GM12878 (cell line): ENCODE measurements around the gene INHA. TPM values are rescaled to one million over a fixed set of nuclear protein-coding genes. Genes with fewer than 3 reads are reported as not detected.

Source experiments
- ATAC-seq: fragments of 200-7000 bp; cut with Tn5 transposase; 3 replicates; pipeline ENCODE4 v1.9.1; 2020; ENCODE audit warnings: mild to moderate bottlenecking, moderate library complexity
- BruUV-seq: library from RNA; stranded (reverse); fragments of 400-500 nt; replicated peaks from 2 replicates; lab custom pipeline; 2021; lab: Mats Ljungman, UMichigan
- CTCF ChIA-PET: fragments of 300-600 bp; sonication (Branson Sonifier 250); formaldehyde crosslinking; extraction: SDS; loops from one replicate; lab custom pipeline; 2021; ENCODE audit warnings: inconsistent platforms; lab: Yijun Ruan, JAX
- POLR2A ChIA-PET: fragments of 350-600 bp; formaldehyde crosslinking; extraction: SDS; loops from one replicate; lab custom pipeline; 2021; ENCODE audit warnings: inconsistent platforms; lab: Charles Lee
- RAD21 ChIA-PET: fragments of 300-600 bp; sonication (Branson Sonifier 250); formaldehyde crosslinking; loops from one replicate; lab custom pipeline; 2023; ENCODE audit warnings: antibody characterized with exemption; ENCODE audit not compliant: unreplicated experiment; lab: Charles Lee
- SMC1A ChIA-PET: fragments of 300-600 bp; sonication (Branson Sonifier 250); formaldehyde crosslinking; loops from one replicate; lab custom pipeline; 2023; ENCODE audit not compliant: unreplicated experiment, uncharacterized antibody; lab: Charles Lee
- DNase-seq: peaks from one replicate; pipeline ENCODE4 v3.0.0-alpha.2; 2011; ENCODE audit warnings: low read depth, low spot score
- FAIRE-seq: peaks from 3 replicates; lab custom pipeline; 2011; peaks lifted over from hg19 to GRCh38; lab: Jason Lieb, UNC
- H2AFZ ChIP-seq: 2 replicates; pipeline ENCODE4 v1.6.0; 2011; ENCODE audit warnings: low read depth, low read length, control low read depth; ENCODE audit not compliant: control insufficient read depth
- H3K27ac ChIP-seq: 2 replicates; pipeline ENCODE4 v1.5.1; 2011; ENCODE audit warnings: control low read depth; ENCODE audit not compliant: control insufficient read depth, insufficient read depth
- H3K27me3 ChIP-seq, 2 experiments: replicated peaks in 1 of 2; 2 replicates each; pipeline versions ENCODE4 v1.6.0 to v1.6.1; 2011; ENCODE audit warnings: low read length in 1 of 2; ENCODE audit not compliant: control insufficient read depth in 2 of 2, insufficient read depth in 2 of 2
- H3K36me3 ChIP-seq, 2 experiments: 2 replicates each; pipeline ENCODE4 v1.5.1; 2011; ENCODE audit warnings: low read length in 1 of 2; ENCODE audit not compliant: control insufficient read depth in 2 of 2, insufficient read depth in 2 of 2
- H3K4me1 ChIP-seq: 2 replicates; pipeline ENCODE4 v1.6.1; 2011; ENCODE audit warnings: mild to moderate bottlenecking, low read length, moderate library complexity, mixed read lengths; ENCODE audit not compliant: control insufficient read depth, insufficient read depth
- H3K4me2 ChIP-seq: 2 replicates; pipeline ENCODE4 v1.6.0; 2011; ENCODE audit warnings: control low read depth; ENCODE audit not compliant: control insufficient read depth, insufficient read depth
- H3K4me3 ChIP-seq: fragments of 200-600 bp; sonication (generic); 2 replicates; pipeline ENCODE4 v1.5.1; 2016
- H3K79me2 ChIP-seq: 2 replicates; pipeline ENCODE4 v1.6.0; 2011; ENCODE audit warnings: low read length; ENCODE audit not compliant: control insufficient read depth, insufficient read depth
- H3K9ac ChIP-seq: 2 replicates; pipeline ENCODE4 v1.8.0; 2011; ENCODE audit warnings: low read length, control low read depth, mixed read lengths; ENCODE audit not compliant: control insufficient read depth, insufficient read depth
- H3K9me3 ChIP-seq: replicated peaks from 3 replicates; pipeline ENCODE4 v1.5.1; 2011; ENCODE audit warnings: mild to moderate bottlenecking, low read length; ENCODE audit not compliant: control insufficient read depth, insufficient read depth
- H4K20me1 ChIP-seq: 2 replicates; pipeline ENCODE4 v1.6.0; 2011; ENCODE audit not compliant: control insufficient read depth, insufficient read depth
- ATF7 ChIP-seq: fragments of 450-650 bp; IDR thresholded peaks from 2 replicates; pipeline ENCODE4 v1.6.1; 2016; ENCODE audit warnings: low read depth, mild to moderate bottlenecking
- BACH1 ChIP-seq: fragments of 450-650 bp; IDR thresholded peaks from 2 replicates; pipeline ENCODE4 v1.6.1; 2017; ENCODE audit warnings: mild to moderate bottlenecking, borderline replicate concordance
- BRCA1 ChIP-seq: IDR thresholded peaks from 2 replicates; pipeline ENCODE4 v1.6.1; 2011; ENCODE audit warnings: low read depth, low read length, improper control_type of control experiment
- IKZF1 ChIP-seq: fragments of 450-650 bp; conservative IDR thresholded peaks from 2 replicates; pipeline ENCODE4 v1.6.1; 2017; ENCODE audit warnings: antibody characterized with exemption, mild to moderate bottlenecking
- KAT2A ChIP-seq: conservative IDR thresholded peaks from 2 replicates; pipeline ENCODE4 v1.6.1; 2011; ENCODE audit warnings: low read depth, low read length; ENCODE audit not compliant: control insufficient read depth
- MEF2A ChIP-seq: IDR thresholded peaks from 2 replicates; pipeline ENCODE4 v1.6.1; 2011; ENCODE audit warnings: low read depth, mild to moderate bottlenecking, low read length, moderate library complexity; ENCODE audit not compliant: insufficient read depth
- MYB ChIP-seq: fragments of 150-350 bp; IDR thresholded peaks from 2 replicates; pipeline ENCODE4 v1.6.1; 2014; ENCODE audit warnings: mild to moderate bottlenecking, low read depth, low read length, borderline replicate concordance
- NFIC ChIP-seq: IDR thresholded peaks from 2 replicates; pipeline ENCODE4 v1.6.1; 2012; ENCODE audit warnings: low read depth, mild to moderate bottlenecking, inconsistent platforms, low read length, moderate library complexity
- NFYB ChIP-seq: IDR thresholded peaks from 2 replicates; pipeline ENCODE4 v1.6.1; 2011; ENCODE audit warnings: low read depth, mild to moderate bottlenecking, low read length, improper control_type of control experiment, moderate library complexity; ENCODE audit not compliant: insufficient read depth
- RAD21 ChIP-seq: IDR thresholded peaks from 2 replicates; pipeline ENCODE4 v1.6.1; 2011; ENCODE audit warnings: mild to moderate bottlenecking, low read depth, low read length, moderate library complexity; ENCODE audit not compliant: insufficient read depth
- RB1 ChIP-seq: fragments of 450-650 bp; formaldehyde crosslinking; IDR thresholded peaks from 2 replicates; pipeline ENCODE4 v1.6.1; 2017; ENCODE audit warnings: mild to moderate bottlenecking, borderline replicate concordance
- RBBP5 ChIP-seq: fragments of 200-600 bp; sonication (generic); conservative IDR thresholded peaks from 2 replicates; pipeline ENCODE4 v1.6.1; 2016
- RUNX3 ChIP-seq: IDR thresholded peaks from 2 replicates; pipeline ENCODE4 v1.6.1; 2012; ENCODE audit warnings: low read length, inconsistent platforms
- SMARCA5 ChIP-seq: fragments of 450-650 bp; IDR thresholded peaks from 2 replicates; pipeline ENCODE4 v1.6.1; 2017; ENCODE audit warnings: mild to moderate bottlenecking
- SMC3 ChIP-seq: IDR thresholded peaks from 2 replicates; pipeline ENCODE4 v1.6.1; 2011; ENCODE audit warnings: low read length, improper control_type of control experiment, borderline replicate concordance
- SUZ12 ChIP-seq: fragments of 200-600 bp; sonication (generic); IDR thresholded peaks from one replicate; pipeline ENCODE4 v1.6.1; 2018; ENCODE audit warnings: antibody characterized with exemption, mild to moderate bottlenecking; ENCODE audit not compliant: unreplicated experiment
- TCF12 ChIP-seq: IDR thresholded peaks from 2 replicates; pipeline ENCODE4 v1.6.1; 2011; ENCODE audit warnings: low read depth, mild to moderate bottlenecking, low read length
- WRNIP1 ChIP-seq: IDR thresholded peaks from 2 replicates; pipeline ENCODE4 v1.6.1; 2011; ENCODE audit warnings: low read depth, low read length, improper control_type of control experiment, borderline replicate concordance
- WGBS: methylation state at CpG from one replicate; pipeline ENCODE4 v1.1.6; 2016; ENCODE audit warnings: low lambda C conversion rate; ENCODE audit not compliant: insufficient replicate concordance, insufficient coverage; ENCODE audit errors: missing lambda C conversion rate; 5-methylcytosine and 5-hydroxymethylcytosine counted together
- in situ Hi-C: fragments of 300-500 bp; cut with MboI; formaldehyde crosslinking; loops from 9 replicates; pipeline ENCODE4 v1.14.3; 2018; ENCODE audit warnings: mixed read lengths
- intact Hi-C: fragments of 100-400 bp; cut with micrococcal nuclease; formaldehyde crosslinking; loops from one replicate; pipeline ENCODE4 v1.14.2; 2022; ENCODE audit not compliant: unreplicated experiment
- polyA plus RNA-seq, 11 experiments: library from polyadenylated mRNA; depleted of rRNA in 4 of 11; unstranded in 6 of 11; stranded (reverse) in 5 of 11; fragments of >200 nt; fragmentation: Nextera tagmentation in 4 of 11; fragmentation: Illumina TruSeq in 1 of 11; extraction: Ambion mirVana in 4 of 11; extraction: Trizol in 1 of 11; gene quantifications; 1 replicate in 1 of 11; 2 replicates in 10 of 11; pipeline versions ENCODE4 v1.2.1 to v1.2.3, GENCODE V29; 2011 to 2016; ENCODE audit warnings: inconsistent platforms in 2 of 11, missing spikeins in 2 of 11, low read depth in 1 of 11
- total RNA-seq, 4 experiments: library from RNA; depleted of rRNA in 3 of 4; stranded (reverse); fragments of >200 nt in 3 of 4; fragmentation: Illumina TruSeq in 1 of 4; extraction: Trizol in 1 of 4; gene quantifications; 2 replicates each; pipeline versions ENCODE4 v1.2.1 to v1.2.3, GENCODE V29; 2013 to 2021
- TF ChIP-seq, protein P1 (sequence below): fragments of 450-650 bp; IDR thresholded peaks from 2 replicates; pipeline ENCODE4 v1.6.1; 2017; ENCODE audit warnings: mild to moderate bottlenecking, moderate library complexity

Gene INHA
- total and polyA plus RNA-seq, 10 of the 15 experiments (the other 5 are each of a cell fraction or from before 2014, with no cell fraction given): not detected

GRCh38 chr2:219537657-219538488, 34.2 kb upstream of the INHA start:
- ChIA-PET POLR2A (interaction anchor here (1.0 kb wide), 1 partner anchor 59 kb away, joined by 3 read pairs; the partner anchor contains the start of gene STK11IP), CTCF (interaction anchor here (0.6 to 4.6 kb wide), 4 partner anchors 8 to 153 kb away, joined by 3 to 63 read pairs (median 4); a partner anchor contains a TSS), RAD21 (no interaction called here), SMC1A (no interaction called here)
- H3K79me2 ChIP-seq: no peaks in the 10 kb centered on the region
- in situ Hi-C loops (no loop called here), intact Hi-C loops (no loop called here)
- H4K20me1 ChIP-seq: no peaks in the 10 kb centered on the region
- H3K9ac ChIP-seq: no peak overlapping the region
- 34% methylated on average over 12 of the region's 15 CpGs for WGBS
- H3K27ac ChIP-seq: no peak overlapping the region
- H3K9me3 ChIP-seq: no peaks in the 10 kb centered on the region
- FAIRE-seq (no peak), ATAC-seq (no peak), DNase-seq (no peak)
- peaks cover 3% of the 10 kb centered on the region; the same call in 1 of the 2 replicates for H3K4me1 ChIP-seq
- H3K4me2 ChIP-seq: no peak overlapping the region
- no peak overlapping the region for H2AFZ ChIP-seq
- H3K27me3 ChIP-seq: peaks cover 0 to 3% of the 10 kb centered on the region in 2 experiments; a peak in 2 of 4 replicates
- BruUV-seq: no TSS peak
- H3K4me3 ChIP-seq: no peak overlapping the region
- no peaks in the 10 kb centered on the region; a peak in 1 of 4 replicates for H3K36me3 ChIP-seq
- TF ChIP-seq, protein P1, sequence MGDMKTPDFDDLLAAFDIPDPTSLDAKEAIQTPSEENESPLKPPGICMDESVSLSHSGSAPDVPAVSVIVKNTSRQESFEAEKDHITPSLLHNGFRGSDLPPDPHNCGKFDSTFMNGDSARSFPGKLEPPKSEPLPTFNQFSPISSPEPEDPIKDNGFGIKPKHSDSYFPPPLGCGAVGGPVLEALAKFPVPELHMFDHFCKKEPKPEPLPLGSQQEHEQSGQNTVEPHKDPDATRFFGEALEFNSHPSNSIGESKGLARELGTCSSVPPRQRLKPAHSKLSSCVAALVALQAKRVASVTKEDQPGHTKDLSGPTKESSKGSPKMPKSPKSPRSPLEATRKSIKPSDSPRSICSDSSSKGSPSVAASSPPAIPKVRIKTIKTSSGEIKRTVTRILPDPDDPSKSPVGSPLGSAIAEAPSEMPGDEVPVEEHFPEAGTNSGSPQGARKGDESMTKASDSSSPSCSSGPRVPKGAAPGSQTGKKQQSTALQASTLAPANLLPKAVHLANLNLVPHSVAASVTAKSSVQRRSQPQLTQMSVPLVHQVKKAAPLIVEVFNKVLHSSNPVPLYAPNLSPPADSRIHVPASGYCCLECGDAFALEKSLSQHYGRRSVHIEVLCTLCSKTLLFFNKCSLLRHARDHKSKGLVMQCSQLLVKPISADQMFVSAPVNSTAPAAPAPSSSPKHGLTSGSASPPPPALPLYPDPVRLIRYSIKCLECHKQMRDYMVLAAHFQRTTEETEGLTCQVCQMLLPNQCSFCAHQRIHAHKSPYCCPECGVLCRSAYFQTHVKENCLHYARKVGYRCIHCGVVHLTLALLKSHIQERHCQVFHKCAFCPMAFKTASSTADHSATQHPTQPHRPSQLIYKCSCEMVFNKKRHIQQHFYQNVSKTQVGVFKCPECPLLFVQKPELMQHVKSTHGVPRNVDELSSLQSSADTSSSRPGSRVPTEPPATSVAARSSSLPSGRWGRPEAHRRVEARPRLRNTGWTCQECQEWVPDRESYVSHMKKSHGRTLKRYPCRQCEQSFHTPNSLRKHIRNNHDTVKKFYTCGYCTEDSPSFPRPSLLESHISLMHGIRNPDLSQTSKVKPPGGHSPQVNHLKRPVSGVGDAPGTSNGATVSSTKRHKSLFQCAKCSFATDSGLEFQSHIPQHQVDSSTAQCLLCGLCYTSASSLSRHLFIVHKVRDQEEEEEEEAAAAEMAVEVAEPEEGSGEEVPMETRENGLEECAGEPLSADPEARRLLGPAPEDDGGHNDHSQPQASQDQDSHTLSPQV: no peak
- TF ChIP-seq RBBP5 (no peak), TCF12 (no peak), RB1 (no peak), RAD21 (no peak), SMC3 (no peak), MYB (no peak), BRCA1 (no peak), NFIC (no peak), SUZ12 (no peak), KAT2A (no peak), BACH1 (no peak), IKZF1 (no peak), RUNX3 (no peak), ATF7 (no peak), MEF2A (no peak), NFYB (no peak), WRNIP1 (no peak), SMARCA5 (no peak)
